GM18951 (cell line): ENCODE measurements around the gene MSMP.

ENCODE experiments used
- POLR2A ChIP-seq: IDR thresholded peaks from 4 replicates; pipeline ENCODE4 v1.6.1; 2011; ENCODE audit warnings: mild to moderate bottlenecking; ENCODE audit not compliant: insufficient read length, insufficient read depth; ENCODE audit errors: extremely low read depth
- in situ Hi-C: fragments of 300-500 bp; cut with MboI; formaldehyde crosslinking; loops from one replicate; pipeline ENCODE4 v1.12.0; 2022; ENCODE audit warnings: low sequenced_read_pairs, mixed read lengths, inconsistent platforms; ENCODE audit not compliant: unreplicated experiment

MSMP gene

DNA sequence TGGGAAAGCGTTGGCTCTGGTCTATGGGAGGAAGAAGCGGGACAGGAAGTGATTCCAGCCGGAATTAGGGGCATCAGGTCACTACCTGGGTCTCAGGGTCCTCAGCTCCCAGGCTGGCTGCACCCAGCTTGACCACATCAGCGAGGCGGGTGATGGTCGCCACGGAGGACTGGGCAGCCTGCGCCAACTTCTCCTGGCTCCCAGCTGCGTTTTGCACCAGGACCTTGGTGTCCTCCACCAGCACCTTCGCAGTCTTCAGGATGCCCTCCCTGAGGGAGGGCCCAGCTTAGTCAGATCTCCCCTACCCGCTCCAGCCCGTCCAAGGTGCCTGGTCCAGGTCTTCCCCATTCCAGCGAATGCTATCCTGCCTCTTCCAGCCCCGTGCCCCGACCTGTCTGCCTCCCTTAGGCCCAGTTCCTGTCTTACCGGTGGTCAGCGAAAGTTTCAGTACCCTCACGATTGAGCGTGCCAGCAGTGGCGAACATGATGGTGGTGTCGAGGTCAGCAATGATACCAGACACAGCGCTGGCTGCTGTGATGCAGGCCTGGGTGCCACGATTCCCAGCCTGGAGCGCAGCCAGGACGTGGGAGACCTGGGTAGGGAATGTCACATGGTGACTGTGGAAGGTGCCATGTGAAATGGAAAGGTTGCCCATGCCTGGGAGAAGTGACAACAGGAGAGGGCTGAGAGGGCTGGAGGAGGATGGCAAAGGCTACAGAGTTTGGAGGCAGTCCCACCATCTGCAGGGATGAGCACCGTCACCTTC lies 50.0 kb downstream of the MSMP start:
- in situ Hi-C loops = no loop called here
- no peak for TF ChIP-seq POLR2A
